CD14-positive monocyte (primary cell): ENCODE results near the gene MATCAP1. TPM values are rescaled to one million over a fixed set of nuclear protein-coding genes. Genes with fewer than 3 reads are reported as not detected.

Experiments
- DNase-seq, 3 donors: peaks; one replicate each; pipeline ENCODE4 v3.0.0-alpha.2; 2011 to 2022
- H2AFZ ChIP-seq: 2 replicates; pipeline ENCODE4 v1.6.0; 2012; ENCODE audit warnings: mild to moderate bottlenecking, low read depth, low read length, inconsistent platforms; ENCODE audit not compliant: insufficient read depth, poor library complexity, severe bottlenecking
- H3K27ac ChIP-seq, 2 donors: 1 replicate in 1 of 2; 2 replicates in 1 of 2; pipeline ENCODE4 v1.5.1; 2012 to 2013; ENCODE audit warnings: low read length in 2 of 2, control low read depth in 1 of 2, inconsistent platforms in 1 of 2, low read depth in 1 of 2, mild to moderate bottlenecking in 1 of 2
- H3K27me3 ChIP-seq, 2 donors: one replicate each; pipeline versions ENCODE4 v1.6.0 to v1.6.1; 2011 to 2013; ENCODE audit warnings: low read length in 2 of 2; ENCODE audit not compliant: control insufficient read depth in 2 of 2, insufficient read depth in 2 of 2
- H3K36me3 ChIP-seq, 2 donors: replicated peaks in 1 of 2; 1 replicate in 1 of 2; 2 replicates in 1 of 2; pipeline versions ENCODE4 v1.5.1 to v1.6.1; 2012 to 2013; ENCODE audit warnings: low read length in 2 of 2, control low read depth in 1 of 2, inconsistent platforms in 1 of 2, mild to moderate bottlenecking in 1 of 2; ENCODE audit not compliant: insufficient read depth in 2 of 2, control insufficient read depth in 1 of 2
- H3K4me1 ChIP-seq, 2 donors: 1 replicate in 1 of 2; 2 replicates in 1 of 2; pipeline versions ENCODE4 v1.5.1 to v1.6.1; 2012 to 2013; ENCODE audit warnings: low read length in 2 of 2, control low read depth in 1 of 2, inconsistent platforms in 1 of 2, mild to moderate bottlenecking in 1 of 2, moderate library complexity in 1 of 2; ENCODE audit not compliant: insufficient read depth in 2 of 2, control insufficient read depth in 1 of 2
- H3K4me2 ChIP-seq: replicated peaks from 2 replicates; pipeline ENCODE3; 2012; ENCODE audit warnings: low read length, moderate library complexity, mild to moderate bottlenecking; ENCODE audit not compliant: poor library complexity, severe bottlenecking; ENCODE audit errors: extremely low read depth
- H3K4me3 ChIP-seq, 3 experiments: fragments of 200-600 bp in 1 of 3; sonication (generic) in 1 of 3; replicated peaks in 1 of 3; 1 replicate in 2 of 3; 2 replicates in 1 of 3; pipeline ENCODE4 v1.5.1; 2011 to 2013; ENCODE audit warnings: low read length in 3 of 3, mild to moderate bottlenecking in 3 of 3, control low read depth in 2 of 3, low read depth in 2 of 3, inconsistent platforms in 1 of 3, moderate library complexity in 1 of 3
- H3K79me2 ChIP-seq: 2 replicates; pipeline ENCODE4 v1.6.0; 2012; ENCODE audit warnings: mild to moderate bottlenecking, control low read depth, inconsistent platforms, low read length, moderate library complexity; ENCODE audit not compliant: insufficient read depth
- H3K9ac ChIP-seq: 2 replicates; pipeline ENCODE4 v1.6.0; 2017; ENCODE audit warnings: low read length, mild to moderate bottlenecking; ENCODE audit not compliant: insufficient read depth, poor library complexity, severe bottlenecking
- H3K9me3 ChIP-seq, 2 donors: replicated peaks in 1 of 2; 1 replicate in 1 of 2; 2 replicates in 1 of 2; pipeline versions ENCODE4 v1.5.1 to v1.6.1; 2012 to 2013; ENCODE audit warnings: low read length in 2 of 2, control low read depth in 1 of 2; ENCODE audit not compliant: control insufficient read depth in 1 of 2, insufficient read depth in 1 of 2
- H4K20me1 ChIP-seq: 2 replicates; pipeline ENCODE4 v1.6.0; 2012; ENCODE audit warnings: mild to moderate bottlenecking, low read length, control low read depth, moderate library complexity; ENCODE audit not compliant: insufficient read depth
- H3K27ac Mint-ChIP-seq, 7 donors: one replicate each; pipeline ENCODE4 v1.8.0; 2020; ENCODE audit warnings: mild to moderate bottlenecking in 7 of 7, mixed read lengths in 7 of 7, moderate library complexity in 6 of 7, inconsistent platforms in 2 of 7
- H3K27me3 Mint-ChIP-seq, 3 donors: one replicate each; pipeline ENCODE4 v1.8.0; 2021 to 2022; ENCODE audit warnings: low read depth in 3 of 3, mild to moderate bottlenecking in 3 of 3, mixed read lengths in 3 of 3, moderate library complexity in 3 of 3, inconsistent platforms in 1 of 3
- H3K36me3 Mint-ChIP-seq, 2 donors: one replicate each; pipeline ENCODE4 v1.8.0; 2020; ENCODE audit warnings: mixed read lengths in 2 of 2, inconsistent platforms in 1 of 2, mild to moderate bottlenecking in 1 of 2
- H3K4me1 Mint-ChIP-seq: one replicate; pipeline ENCODE4 v1.8.0; 2020; ENCODE audit warnings: mild to moderate bottlenecking, mixed read lengths
- H3K4me3 Mint-ChIP-seq, 2 donors: one replicate each; pipeline ENCODE4 v1.8.0; 2020; ENCODE audit warnings: mild to moderate bottlenecking in 2 of 2, mixed read lengths in 2 of 2, moderate library complexity in 1 of 2
- H3K9me3 Mint-ChIP-seq, 7 donors: one replicate each; pipeline ENCODE4 v1.8.0; 2020 to 2022; ENCODE audit warnings: mixed read lengths in 7 of 7, mild to moderate bottlenecking in 6 of 7, moderate library complexity in 6 of 7, inconsistent platforms in 2 of 7
- WGBS: methylation state at CpG from one replicate; pipeline ENCODE4 v1.1.5; 2013; ENCODE audit warnings: missing lambda C conversion rate; ENCODE audit not compliant: insufficient coverage; 5-methylcytosine and 5-hydroxymethylcytosine counted together
- intact Hi-C, 2 donors: fragments of 100-400 bp; cut with micrococcal nuclease; formaldehyde crosslinking; loops; one replicate each; pipeline versions ENCODE4 v1.15.0 to v1.15.1; 2023
- polyA plus RNA-seq, 3 donors: library from polyadenylated mRNA; depleted of rRNA in 1 of 3; unstranded in 2 of 3; stranded (reverse) in 1 of 3; fragments of 300-500 nt in 2 of 3; fragments of >200 nt in 1 of 3; fragmentation: Illumina TruSeq in 2 of 3; gene quantifications; 1 replicate in 2 of 3; 2 replicates in 1 of 3; pipeline ENCODE4 v1.2.3, GENCODE V29; 2012 to 2021
- TF ChIP-seq, protein P1 (sequence below): fragments of 200-600 bp; IDR thresholded peaks from one replicate; pipeline ENCODE4 v1.8.0; 2022; ENCODE audit warnings: antibody characterized with exemption, mild to moderate bottlenecking

Gene MATCAP1
- polyA plus RNA-seq, 3 donors = 0.58 to 43.3 (median 0.99) TPM

DNA sequence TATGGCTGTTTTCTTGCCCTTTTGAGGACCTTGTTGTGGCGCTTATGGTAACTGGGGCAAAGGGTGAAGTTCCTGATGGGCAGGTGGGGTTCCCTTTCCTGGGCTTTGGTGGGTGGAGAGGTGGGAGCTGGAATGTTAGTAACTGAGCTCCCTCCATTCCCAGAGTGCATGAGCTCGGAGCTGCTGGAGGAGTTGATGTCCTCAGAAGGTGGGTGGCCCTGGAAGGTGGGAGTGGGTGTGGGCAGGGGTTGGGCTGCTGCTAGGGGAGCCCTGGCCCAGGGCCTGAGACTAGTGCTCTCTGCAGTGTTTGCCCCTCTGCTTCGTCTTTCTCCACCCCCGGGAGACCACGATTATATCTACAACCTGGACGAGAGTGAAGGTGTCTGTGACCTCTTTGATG is 13.9 kb upstream of the MATCAP1 start:
- TF ChIP-seq, protein P1, sequence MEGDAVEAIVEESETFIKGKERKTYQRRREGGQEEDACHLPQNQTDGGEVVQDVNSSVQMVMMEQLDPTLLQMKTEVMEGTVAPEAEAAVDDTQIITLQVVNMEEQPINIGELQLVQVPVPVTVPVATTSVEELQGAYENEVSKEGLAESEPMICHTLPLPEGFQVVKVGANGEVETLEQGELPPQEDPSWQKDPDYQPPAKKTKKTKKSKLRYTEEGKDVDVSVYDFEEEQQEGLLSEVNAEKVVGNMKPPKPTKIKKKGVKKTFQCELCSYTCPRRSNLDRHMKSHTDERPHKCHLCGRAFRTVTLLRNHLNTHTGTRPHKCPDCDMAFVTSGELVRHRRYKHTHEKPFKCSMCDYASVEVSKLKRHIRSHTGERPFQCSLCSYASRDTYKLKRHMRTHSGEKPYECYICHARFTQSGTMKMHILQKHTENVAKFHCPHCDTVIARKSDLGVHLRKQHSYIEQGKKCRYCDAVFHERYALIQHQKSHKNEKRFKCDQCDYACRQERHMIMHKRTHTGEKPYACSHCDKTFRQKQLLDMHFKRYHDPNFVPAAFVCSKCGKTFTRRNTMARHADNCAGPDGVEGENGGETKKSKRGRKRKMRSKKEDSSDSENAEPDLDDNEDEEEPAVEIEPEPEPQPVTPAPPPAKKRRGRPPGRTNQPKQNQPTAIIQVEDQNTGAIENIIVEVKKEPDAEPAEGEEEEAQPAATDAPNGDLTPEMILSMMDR = no peak
- Mint-ChIP-seq H3K36me3 (peaks cover 68 to 85% of the 10 kb centered on the region in 2 donors), H3K27me3 (peaks cover 0 to 2% (median 0%) of the 10 kb centered on the region in 3 donors), H3K4me1 (peaks cover 29% of the 10 kb centered on the region), H3K27ac (peak overlapping the region in 2 of 7 donors; percentile 24 to 42), H3K4me3 (no peak overlapping the region), H3K9me3 (no peaks in the 10 kb centered on the region)
- Histone ChIP-seq H3K4me3 (no peak overlapping the region), H3K27me3 (no peaks in the 10 kb centered on the region), H4K20me1 (peaks cover 70% of the 10 kb centered on the region), H3K9ac (no peak overlapping the region), H2AFZ (no peak overlapping the region), H3K79me2 (peaks cover 23% of the 10 kb centered on the region), H3K9me3 (no peaks in the 10 kb centered on the region), H3K27ac (peak overlapping the region in 1 of 2 donors; percentile 26), H3K36me3 (peaks cover 65 to 80% of the 10 kb centered on the region in 2 donors), H3K4me2 (no peak overlapping the region), H3K4me1 (peaks cover 9 to 10% of the 10 kb centered on the region in 2 donors)
- intact Hi-C loops = no loop called here
- no peak for DNase-seq
- 96% methylated on average over 5 of the region's 6 CpGs for WGBS

DNA sequence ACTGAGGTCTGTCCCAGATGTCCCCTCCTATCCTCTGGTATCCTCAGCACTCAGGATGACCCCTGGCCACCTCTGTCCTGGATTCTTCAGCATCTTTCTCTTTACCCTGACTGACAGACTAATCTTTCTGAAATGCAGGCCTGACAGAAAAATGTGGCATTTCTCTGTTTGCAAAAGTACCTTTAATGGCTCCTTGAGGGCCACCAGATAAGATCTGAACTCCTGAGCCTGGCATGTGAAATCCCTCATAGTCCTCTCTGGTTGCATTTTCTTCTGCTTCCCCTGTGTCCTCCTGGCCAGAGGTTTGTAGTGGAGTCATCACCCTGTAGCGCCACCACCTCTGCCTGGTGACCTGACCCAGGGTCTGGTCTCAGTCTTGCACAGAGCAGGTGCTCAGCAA is 13.1 kb upstream of the MATCAP1 start:
- Mint-ChIP-seq H3K27me3 (peaks cover 0 to 2% (median 0%) of the 10 kb centered on the region in 3 donors), H3K4me3 (no peak overlapping the region), H3K36me3 (peaks cover 60 to 77% of the 10 kb centered on the region in 2 donors), H3K27ac (peak overlapping the region in 2 of 7 donors; percentile 54 to 69), H3K9me3 (no peaks in the 10 kb centered on the region), H3K4me1 (peaks cover 33% of the 10 kb centered on the region)
- no peak overlapping the region for H2AFZ ChIP-seq
- H3K27ac ChIP-seq = no peak overlapping the region
- TF ChIP-seq, protein P1 = no peak
- peaks cover 14 to 16% of the 10 kb centered on the region in 2 donors for H3K4me1 ChIP-seq
- no peak overlapping the region for H3K4me3 ChIP-seq
- WGBS = 100% methylated on average over 1 of the region's 1 CpG
- peaks cover 30% of the 10 kb centered on the region for H3K79me2 ChIP-seq
- DNase-seq = no peak
- no peak overlapping the region for H3K4me2 ChIP-seq
- H3K9ac ChIP-seq = no peak overlapping the region
- H3K9me3 ChIP-seq = no peaks in the 10 kb centered on the region
- H4K20me1 ChIP-seq = peaks cover 76% of the 10 kb centered on the region
- intact Hi-C loops = no loop called here
- H3K27me3 ChIP-seq = no peaks in the 10 kb centered on the region
- H3K36me3 ChIP-seq = peaks cover 57 to 72% of the 10 kb centered on the region in 2 donors
